ENCODE results near the gene DDR2.

DDR2 gene

DNA sequence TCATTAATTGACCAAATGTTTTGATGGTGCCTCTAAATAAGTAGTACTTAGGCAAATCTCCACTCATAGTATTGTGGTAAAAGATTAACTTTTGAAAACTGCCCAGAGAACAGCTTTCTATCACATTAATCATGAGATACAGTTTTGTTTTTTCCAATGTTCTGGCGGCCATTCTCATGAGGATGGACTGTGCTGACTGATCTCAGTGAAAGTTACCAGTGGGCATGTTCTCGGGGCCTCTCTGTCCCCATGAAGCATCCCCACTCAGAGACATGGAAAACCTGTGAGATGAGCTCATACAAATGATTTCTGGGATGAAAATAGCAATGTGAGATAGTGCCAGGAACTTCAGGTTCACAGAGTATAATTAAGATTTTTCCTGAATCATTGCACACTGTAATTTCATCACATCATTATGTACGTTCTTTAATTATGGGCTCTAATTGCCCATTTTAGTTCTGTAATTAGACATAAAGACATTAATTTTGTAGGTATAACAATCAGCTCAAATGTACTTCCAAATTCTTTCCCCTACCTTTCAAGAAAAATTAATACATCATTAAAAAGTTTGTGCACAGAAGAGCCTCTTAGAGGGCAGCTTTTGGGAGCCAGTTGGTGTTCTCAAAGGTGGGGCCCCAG lies 40.5 kb downstream of the DDR2 start:
- no peak for DNase-seq (ENCODE audit: low read depth in 3 of 3)

DNA sequence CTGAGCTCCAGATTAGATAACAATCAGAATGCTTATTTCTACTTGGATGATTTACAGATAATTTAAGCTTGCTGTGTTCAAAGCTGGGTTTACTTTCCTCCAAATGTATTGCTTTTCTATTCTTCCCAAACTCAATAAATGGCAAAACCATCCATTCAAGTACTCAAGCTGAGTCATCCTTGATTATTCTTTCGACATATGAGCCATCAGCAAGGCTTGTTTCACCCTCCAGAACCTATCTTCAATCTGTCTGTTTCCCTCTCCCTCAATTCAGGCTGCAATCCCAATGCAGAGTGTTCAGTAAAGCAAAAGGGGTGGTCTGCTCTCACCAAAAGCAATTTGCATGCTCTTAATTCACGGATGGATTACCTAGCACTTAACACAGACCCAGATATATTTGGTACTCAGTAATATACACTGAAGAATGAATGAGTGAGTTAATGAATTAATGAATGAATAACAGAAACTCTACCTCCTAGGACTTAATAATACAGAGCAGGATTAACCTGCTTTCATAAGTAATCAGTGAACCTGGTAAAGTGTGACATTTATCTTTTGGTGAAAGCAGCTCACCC lies 41.9 kb downstream of the DDR2 start:
- DNase-seq (ENCODE audit: low read depth in 3 of 3): no peak

DNA sequence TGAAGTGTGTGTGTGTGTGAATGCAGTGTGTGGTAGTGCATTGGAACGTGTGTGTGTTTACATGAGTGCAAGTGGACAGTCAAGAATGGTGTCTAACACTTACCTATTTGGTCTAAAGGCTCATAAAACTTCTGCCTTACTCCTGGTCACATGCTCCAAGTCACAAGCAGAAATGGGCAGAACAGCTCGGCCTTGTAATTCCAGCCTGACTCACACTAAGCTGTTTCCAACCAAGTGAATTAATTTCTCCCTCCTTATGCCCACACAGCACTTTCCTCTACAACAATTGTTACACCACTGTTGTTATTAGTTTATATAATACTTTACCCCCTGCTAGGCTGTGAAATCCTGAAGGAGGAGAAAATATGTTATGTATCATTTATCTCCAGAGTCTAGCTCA lies 43.8 kb downstream of the DDR2 start:
- no peak for DNase-seq (ENCODE audit: low read depth in 3 of 3)

DNA sequence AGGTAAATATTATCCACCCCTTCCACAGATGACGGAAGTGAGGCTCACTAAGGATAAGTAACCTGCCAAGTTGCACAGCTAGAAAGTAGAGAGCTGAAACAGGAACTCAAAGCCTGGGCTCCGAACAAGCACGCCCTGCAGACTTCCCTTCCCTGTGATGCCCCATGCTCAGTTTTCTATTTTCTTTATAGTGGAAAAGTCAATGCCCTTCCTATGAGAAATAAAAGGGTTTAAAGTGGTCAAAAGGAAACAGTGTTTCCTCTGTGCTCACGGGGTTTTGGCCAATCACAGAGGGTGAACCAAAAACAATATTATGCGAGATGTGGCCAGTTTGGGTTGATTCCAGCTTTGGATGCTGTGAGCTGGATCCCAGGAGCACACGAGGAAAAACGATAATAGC lies 44.5 kb downstream of the DDR2 start:
- DNase-seq (ENCODE audit: low read depth in 3 of 3): no peak

DNA sequence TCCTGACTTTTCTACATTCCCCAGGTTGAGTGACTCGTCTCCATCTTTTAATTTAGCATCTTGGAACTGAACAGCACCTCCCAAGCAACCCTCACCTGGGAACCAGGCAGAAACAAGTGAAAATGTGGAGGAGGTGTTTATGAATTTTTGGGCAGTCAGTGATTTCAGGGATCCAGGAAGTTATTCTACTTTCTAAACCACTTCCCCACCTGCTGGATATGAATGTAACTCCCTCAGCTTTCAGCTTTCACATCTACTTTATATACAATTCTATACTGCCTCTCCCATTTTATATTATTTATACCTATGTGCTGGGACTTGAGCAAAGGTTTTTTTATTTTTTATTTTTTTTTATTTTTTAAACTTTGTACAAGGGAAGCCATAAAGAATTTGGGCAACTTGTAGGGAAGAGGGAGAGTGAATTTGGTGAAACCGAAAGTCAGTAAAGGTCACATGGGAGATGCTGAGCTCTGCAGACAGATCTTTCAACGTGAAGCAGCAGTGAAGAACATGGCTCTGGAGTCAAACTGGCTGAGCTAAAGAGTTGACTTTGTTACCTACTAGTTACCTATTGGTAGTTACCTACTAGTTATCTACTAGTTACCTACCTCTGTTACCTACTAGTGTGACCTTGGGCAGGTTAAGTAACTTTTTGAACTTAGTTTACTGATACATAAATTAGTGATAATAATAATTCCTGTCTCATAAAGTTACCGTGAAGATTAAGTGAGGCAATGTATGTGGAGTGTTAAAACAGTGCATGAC lies 45.5 kb downstream of the DDR2 start:
- DNase-seq (ENCODE audit: low read depth in 3 of 3): no peak

DNA sequence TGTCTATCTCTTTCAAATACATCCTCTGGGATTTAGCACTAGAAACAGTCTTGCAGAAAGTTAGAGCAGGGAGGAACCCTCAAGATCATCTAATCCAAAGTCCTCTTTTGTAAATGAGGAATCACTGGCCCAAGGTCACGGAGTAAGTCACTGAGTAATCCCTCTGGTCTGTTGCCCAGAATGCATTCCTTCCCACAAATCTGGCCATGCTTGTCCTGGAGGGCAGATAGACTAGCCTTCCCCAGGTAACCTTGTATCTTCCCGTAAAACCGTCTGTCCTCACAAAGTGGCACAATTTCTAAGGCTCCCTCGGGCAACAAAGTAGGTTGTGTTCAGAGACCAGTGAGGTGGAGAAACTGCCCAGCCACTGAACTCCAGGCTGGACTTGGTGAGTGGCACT lies 46.2 kb downstream of the DDR2 start:
- DNase-seq (ENCODE audit: low read depth in 3 of 3): no peak

DNA sequence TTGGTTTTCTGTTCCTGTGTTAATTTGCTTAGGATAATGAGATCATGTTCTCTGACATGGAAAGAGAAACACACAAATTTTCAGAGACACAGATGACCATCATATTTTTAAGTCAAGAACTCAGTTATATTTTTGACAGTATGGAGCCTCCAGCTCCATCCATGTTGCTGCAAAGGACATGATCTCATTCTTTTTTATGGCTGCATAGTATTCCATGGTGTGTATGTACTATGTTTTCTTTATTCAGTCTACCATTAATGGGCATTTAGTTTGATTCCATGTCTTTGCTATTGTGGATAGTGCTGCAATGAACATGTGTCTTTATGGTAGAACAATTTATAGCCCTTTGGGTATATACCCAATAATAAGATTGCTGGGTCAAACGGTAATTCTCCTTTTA lies 47.0 kb downstream of the DDR2 start:
- no peak for DNase-seq (ENCODE audit: low read depth in 3 of 3)

DNA sequence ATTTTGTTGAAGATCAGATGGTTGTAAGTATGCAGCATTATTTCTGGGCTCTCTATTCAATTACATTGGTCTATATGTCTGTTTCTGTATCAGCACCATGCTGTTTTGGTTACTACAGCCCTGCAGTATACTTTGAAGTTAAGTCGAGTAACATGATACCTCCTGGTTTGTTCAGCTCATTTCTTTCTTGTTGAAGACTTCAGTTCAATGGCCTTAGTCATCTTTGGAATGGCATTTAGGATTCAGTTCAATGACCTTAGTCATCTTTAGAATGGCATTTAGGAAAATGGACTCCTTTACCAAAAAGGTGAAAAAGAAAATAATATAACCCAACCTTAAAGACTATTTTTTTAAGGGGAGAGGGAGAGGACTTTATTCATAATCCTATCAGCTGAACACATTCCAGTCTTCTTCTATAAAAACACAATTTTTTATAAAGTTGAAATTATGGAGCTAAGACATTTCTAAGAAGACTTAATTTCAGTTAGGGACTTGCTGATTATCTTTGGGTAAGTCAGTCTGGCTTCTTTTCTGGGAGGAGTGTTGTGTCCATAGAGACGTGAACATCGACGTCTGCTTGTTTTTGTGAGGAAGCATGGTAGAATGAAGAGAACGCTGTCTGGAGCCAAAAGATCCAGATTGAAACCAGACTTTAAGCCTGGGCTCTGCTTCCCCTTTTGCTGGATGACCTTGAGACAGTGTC lies 48.3 kb downstream of the DDR2 start:
- DNase-seq (ENCODE audit: low read depth in 3 of 3): no peak

DNA sequence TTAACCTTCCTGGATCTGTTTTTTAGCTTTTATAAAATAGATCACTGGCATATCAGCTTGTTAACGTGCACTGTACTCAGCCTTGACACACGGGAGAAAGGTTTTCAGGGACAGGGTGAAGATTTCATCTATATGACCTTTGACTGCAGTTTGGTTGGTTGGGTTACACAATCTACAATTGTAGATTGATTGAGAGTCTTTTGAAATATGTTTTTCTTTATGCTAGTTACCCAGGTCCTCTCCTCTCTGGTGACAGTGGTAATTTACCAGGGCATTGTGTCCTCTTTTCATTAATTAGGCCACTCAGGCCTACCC lies 48.8 kb downstream of the DDR2 start:
- DNase-seq (ENCODE audit: low read depth in 3 of 3): no peak

DNA sequence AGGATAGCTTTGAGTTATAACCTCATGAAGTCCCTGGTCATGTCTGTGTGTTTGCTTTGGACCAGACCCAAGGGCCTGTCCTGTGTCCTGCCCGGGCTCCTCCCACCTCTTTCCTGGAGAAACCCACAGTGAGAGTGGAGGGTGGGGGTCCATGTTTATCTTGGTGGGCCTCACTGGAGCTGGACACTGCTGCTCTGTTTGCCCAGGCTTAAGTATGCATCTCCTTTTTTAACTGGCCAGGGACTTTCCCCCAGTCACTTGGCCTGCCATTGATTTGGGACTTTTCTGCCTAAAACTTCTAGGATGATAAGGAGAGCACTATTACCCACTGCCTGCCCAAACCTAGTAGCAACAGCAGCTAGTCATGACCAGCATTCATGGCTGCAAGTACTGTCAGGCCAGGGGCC lies 49.8 kb downstream of the DDR2 start:
- DNase-seq (ENCODE audit: low read depth in 3 of 3): no peak

DNA sequence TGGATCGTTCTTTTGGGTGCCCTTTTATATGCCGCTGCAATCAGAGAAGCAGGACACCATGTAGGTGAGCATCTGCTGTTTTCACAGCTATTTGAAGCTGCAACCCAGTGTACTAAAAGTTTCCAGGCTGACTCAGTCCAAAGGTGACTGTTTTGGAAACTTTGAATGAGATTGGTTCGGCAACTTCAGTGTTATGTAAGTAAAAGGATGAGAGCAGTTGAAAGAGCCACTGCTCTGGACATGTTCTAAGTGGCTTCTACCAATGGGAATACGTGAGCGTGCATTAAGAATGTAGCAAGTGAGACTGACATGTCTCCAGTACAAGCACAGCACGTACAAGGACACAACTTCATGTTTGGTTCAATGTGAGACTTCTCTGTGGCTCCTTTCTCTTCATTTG lies 55.6 kb downstream of the DDR2 start:
- DNase-seq (ENCODE audit: low read depth in 3 of 3): no peak

DNA sequence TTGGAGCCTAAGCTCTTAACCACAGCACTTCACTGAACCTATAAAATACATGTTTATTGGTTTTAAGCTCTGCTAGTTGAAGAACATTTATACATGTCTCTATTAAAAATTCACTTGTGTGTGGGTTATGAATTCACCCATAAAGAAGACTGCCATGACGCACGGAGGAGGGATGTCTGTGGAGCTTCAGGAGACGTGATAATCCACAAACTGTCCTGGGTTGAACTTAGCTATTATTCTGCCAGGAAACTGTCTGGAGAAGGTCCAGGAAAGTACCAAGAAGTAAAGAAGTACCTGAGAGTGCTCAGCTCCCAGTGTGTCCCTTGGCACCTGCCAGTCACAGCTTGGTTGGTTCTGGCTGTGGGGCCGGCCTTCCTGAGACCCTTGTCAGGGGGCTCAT lies 56.3 kb downstream of the DDR2 start:
- no peak for DNase-seq (ENCODE audit: low read depth in 3 of 3)

DNA sequence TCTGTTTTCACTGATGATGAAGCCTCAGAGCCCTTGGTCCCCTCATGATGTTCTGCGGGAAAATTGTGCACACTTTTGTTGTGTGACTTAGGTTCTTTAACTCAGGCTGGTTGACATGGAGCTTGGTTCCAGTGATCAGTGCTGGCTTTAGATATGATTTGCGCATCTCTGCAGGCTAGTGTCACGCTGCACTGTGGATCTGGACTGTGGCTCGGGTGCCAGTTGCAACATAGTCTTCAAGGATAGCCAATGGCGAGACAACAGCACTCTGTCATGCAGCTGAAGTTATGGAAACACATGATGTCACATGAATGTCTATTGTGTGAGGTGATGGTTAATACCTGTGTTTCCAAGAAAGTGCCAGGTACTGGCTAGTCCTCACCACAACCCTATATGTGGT lies 56.7 kb downstream of the DDR2 start:
- no peak for DNase-seq (ENCODE audit: low read depth in 3 of 3)

DNA sequence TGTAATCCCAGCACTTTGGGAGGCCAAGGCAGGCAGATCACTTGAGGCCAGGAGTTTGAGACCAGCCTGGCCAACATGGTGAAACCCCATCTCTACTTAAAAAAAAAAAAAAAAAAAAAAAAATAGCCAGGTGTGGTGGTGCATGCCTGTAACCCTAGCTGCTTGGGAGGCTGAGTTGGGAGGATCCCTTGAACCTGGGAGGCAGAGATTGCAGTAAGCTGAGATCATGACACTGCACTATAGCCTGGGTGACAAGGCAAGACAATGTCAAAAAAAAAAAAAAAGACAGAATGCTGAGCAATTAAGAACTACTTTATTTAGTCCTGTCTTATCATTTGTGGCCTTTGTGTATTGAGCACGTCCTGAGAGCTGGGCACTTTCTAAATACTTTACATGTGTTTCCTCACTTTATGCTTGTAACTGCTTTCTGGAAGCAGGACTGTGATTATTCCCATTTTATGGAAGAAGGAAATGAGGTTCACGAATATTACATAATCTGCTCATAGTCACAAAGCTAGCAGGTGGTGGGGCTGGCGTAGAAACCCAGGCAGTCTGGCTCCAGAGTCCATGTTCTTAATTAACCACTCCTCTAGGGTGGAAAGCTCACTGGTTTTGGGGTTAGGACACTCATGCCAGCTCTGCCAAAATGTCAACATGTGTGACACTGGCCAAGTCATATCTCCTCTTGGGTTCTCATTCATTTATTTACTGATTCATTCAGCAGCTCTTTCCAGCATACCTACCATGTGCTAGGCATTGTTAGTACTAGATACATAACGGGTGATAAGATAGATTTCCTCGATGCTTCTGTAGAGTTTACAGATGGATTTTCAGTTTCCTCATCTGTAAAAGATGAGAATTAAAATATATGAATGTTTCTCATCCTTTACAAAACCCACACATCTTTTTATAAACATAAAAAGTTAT lies 57.7 kb downstream of the DDR2 start:
- DNase-seq (ENCODE audit: low read depth in 3 of 3): no peak

DNA sequence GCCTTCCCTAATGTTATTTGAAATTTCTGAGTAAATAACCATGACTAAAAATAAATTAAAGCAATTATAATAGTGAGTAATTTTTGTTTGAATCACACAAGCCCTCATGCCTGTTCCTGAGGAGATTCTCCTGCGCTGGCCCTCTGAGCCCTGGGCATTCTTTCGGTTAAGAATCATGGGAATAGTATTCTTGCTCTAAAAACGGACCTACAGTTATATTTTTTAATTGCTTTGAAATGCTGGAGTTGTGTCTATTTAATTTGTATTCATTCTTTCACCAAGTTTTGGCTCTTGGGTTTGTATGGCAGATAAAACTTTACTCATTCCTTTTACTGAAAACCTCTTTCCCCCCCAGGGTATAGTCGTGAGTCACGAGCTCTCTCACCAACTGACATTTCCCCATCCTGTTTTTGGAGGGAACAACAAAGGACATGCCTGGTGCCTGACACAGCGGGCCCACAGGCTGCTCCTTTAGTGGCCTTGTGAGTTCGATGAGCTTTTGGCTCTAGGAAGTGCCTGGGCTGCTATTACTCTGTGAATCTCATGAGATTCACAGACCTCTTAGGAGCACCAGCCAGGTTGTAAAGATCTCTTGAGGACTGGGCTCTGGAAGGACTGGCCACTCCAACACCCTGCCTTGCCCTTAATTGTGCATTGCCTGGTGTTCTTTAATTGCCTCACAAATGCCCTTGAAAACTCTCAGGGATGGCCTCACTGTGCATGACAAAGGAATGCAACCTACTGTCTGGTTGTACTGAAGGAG lies 58.6 kb downstream of the DDR2 start:
- no peak for DNase-seq (ENCODE audit: low read depth in 3 of 3)

DNA sequence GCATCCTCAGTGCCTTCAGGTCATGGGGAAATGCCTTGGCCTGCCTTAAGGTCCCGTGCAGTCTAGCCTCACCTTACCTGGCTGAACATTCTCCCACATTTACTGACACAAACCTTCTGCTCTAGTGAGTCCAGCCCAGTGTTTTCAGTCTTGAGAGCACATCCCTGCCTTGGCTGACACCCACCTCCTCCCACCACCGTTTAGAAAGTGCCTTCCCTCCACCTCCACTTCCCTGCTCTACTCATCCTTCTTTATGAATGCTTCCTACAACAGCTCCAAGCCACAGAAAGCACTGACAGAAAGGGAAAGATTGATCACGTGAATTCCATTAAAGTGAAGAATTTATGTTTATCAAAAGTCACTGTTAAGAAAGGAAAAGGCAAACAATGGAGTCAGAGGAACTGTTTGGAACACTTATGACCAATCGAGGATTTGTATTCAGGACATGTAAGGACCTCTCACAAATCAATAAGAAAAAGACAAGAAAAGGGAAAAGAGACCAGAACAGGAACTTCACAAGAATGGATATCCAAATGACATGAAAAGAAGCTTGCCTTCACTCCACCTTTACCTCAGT lies 59.8 kb downstream of the DDR2 start:
- no peak for DNase-seq (ENCODE audit: low read depth in 3 of 3)

DNA sequence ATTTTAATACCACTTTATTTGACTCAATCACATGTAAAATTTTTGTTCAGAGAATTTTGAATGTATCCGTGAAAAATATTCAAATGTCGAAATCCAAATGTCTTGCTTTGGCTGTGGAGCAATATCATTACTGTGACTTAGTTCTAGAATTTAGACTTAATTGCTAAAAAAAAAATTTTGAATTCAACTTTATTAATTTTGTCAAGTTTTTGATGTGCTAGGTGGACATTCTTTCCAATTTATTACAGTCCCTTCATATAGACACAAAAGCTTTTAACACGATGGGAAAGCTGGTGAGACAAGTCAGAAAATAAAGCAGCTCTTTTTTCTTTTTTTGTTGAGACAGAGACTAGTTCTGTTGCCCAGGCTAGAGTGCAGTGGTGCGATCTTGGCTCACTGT lies 62.6 kb downstream of the DDR2 start:
- DNase-seq (ENCODE audit: low read depth in 3 of 3): no peak

DNA sequence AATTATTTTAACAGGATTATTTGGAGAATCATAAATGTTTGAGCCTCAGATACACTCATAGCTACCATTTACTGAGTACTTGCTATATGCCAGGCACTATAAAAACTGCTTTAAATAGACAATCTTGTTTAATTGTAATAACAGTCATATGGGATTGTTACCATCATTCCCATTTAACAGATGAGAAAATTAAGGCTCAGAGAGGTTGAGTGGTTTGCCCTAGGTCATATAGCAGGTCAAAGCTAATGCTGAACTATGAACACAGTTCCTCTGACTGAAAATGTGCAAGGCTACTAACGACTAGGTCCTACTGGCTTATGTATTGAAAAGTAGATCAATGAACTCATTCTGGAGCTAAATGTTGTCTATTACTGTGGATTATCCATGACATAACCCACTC lies 63.4 kb downstream of the DDR2 start:
- DNase-seq (ENCODE audit: low read depth in 3 of 3): no peak

DNA sequence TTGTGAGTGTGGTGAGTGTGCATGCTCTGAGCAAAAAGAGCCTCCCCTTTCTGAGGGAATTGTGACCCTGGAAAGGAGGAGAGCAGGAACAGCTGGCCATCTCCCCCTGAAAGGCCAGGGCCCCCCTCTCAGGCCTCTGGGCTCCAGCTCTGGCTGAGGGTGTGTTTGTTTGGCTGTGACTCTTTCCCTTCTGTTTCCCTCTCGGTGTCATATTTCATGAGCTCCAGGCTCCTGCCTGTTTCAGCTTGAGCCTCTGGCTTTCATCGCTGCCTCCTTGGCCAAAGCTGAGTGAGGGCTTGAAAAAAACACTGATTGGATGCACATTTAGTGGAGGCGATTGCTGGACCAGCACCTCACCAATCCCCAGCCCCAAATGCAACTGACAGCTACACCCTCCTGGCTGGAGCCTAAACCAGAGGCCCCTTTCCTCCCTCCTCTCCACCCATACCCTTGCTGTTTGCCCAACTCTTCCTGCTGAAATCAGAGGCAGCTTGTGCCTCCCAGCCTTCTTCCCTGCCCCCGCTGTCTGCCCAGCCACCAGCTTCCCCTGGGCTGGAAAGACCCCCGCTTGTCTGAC lies 64.1 kb downstream of the DDR2 start:
- no peak for DNase-seq (ENCODE audit: low read depth in 3 of 3)

DNA sequence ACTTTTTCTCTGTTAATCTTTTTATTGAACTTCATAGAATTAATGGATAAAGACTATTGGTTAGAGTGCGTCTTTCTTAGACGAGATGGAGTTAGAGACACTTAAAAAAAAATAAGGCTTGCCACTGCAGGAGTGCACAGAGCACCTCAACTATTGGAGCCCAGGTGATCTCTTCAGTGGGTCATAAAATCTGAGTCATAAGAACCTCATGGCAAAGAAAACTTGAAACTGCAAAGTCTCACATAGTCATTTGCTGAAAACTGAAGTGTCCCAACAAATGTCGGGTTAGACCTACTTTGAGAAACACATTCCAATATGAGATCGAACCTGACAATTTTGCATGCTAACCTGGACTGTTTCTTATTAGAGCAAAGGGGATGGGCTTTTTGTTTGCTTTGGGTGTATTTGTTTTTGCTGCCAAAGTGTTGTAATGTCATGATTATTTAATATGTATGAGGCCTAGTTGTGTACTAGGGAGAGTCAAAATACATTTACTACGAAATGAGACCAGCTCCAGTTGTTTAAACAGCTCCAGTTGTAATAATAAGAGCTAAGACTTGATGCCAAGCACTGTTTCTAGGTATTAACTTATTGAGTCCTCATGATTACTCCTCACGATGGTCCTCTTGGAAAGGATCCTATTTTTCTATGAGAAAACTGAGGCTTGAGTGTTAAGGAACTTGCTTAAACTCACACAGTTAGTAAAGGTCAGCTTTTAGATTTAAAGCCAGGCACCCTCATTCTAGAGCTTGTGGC lies 65.1 kb downstream of the DDR2 start:
- no peak for DNase-seq (ENCODE audit: low read depth in 3 of 3)
